GM12878 (cell line): ENCODE results near the gene TRIP6. TPM values are rescaled to one million over a fixed set of nuclear protein-coding genes. Genes with fewer than 3 reads are reported as not detected.

Source experiments
- ATAC-seq: fragments of 200-7000 bp; cut with Tn5 transposase; 3 replicates; pipeline ENCODE4 v1.9.1; 2020; ENCODE audit warnings: mild to moderate bottlenecking, moderate library complexity
- BruUV-seq: library from RNA; stranded (reverse); fragments of 400-500 nt; replicated peaks from 2 replicates; lab custom pipeline; 2021; lab: Mats Ljungman, UMichigan
- CTCF ChIA-PET: fragments of 300-600 bp; sonication (Branson Sonifier 250); formaldehyde crosslinking; extraction: SDS; loops from one replicate; lab custom pipeline; 2021; ENCODE audit warnings: inconsistent platforms; lab: Yijun Ruan, JAX
- POLR2A ChIA-PET: fragments of 350-600 bp; formaldehyde crosslinking; extraction: SDS; loops from one replicate; lab custom pipeline; 2021; ENCODE audit warnings: inconsistent platforms; lab: Charles Lee
- RAD21 ChIA-PET: fragments of 300-600 bp; sonication (Branson Sonifier 250); formaldehyde crosslinking; loops from one replicate; lab custom pipeline; 2023; ENCODE audit warnings: antibody characterized with exemption; ENCODE audit not compliant: unreplicated experiment; lab: Charles Lee
- SMC1A ChIA-PET: fragments of 300-600 bp; sonication (Branson Sonifier 250); formaldehyde crosslinking; loops from one replicate; lab custom pipeline; 2023; ENCODE audit not compliant: unreplicated experiment, uncharacterized antibody; lab: Charles Lee
- DNase-seq: peaks from one replicate; pipeline ENCODE4 v3.0.0-alpha.2; 2011; ENCODE audit warnings: low read depth, low spot score
- FAIRE-seq: peaks from 3 replicates; lab custom pipeline; 2011; peaks lifted over from hg19 to GRCh38; lab: Jason Lieb, UNC
- H2AFZ ChIP-seq: 2 replicates; pipeline ENCODE4 v1.6.0; 2011; ENCODE audit warnings: low read depth, low read length, control low read depth; ENCODE audit not compliant: control insufficient read depth
- H3K27ac ChIP-seq: 2 replicates; pipeline ENCODE4 v1.5.1; 2011; ENCODE audit warnings: control low read depth; ENCODE audit not compliant: control insufficient read depth, insufficient read depth
- H3K27me3 ChIP-seq, 2 experiments: replicated peaks in 1 of 2; 2 replicates each; pipeline versions ENCODE4 v1.6.0 to v1.6.1; 2011; ENCODE audit warnings: low read length in 1 of 2; ENCODE audit not compliant: control insufficient read depth in 2 of 2, insufficient read depth in 2 of 2
- H3K36me3 ChIP-seq, 2 experiments: 2 replicates each; pipeline ENCODE4 v1.5.1; 2011; ENCODE audit warnings: low read length in 1 of 2; ENCODE audit not compliant: control insufficient read depth in 2 of 2, insufficient read depth in 2 of 2
- H3K4me1 ChIP-seq: 2 replicates; pipeline ENCODE4 v1.6.1; 2011; ENCODE audit warnings: mild to moderate bottlenecking, low read length, moderate library complexity, mixed read lengths; ENCODE audit not compliant: control insufficient read depth, insufficient read depth
- H3K4me2 ChIP-seq: 2 replicates; pipeline ENCODE4 v1.6.0; 2011; ENCODE audit warnings: control low read depth; ENCODE audit not compliant: control insufficient read depth, insufficient read depth
- H3K4me3 ChIP-seq: fragments of 200-600 bp; sonication (generic); 2 replicates; pipeline ENCODE4 v1.5.1; 2016
- H3K79me2 ChIP-seq: 2 replicates; pipeline ENCODE4 v1.6.0; 2011; ENCODE audit warnings: low read length; ENCODE audit not compliant: control insufficient read depth, insufficient read depth
- H3K9ac ChIP-seq: 2 replicates; pipeline ENCODE4 v1.8.0; 2011; ENCODE audit warnings: low read length, control low read depth, mixed read lengths; ENCODE audit not compliant: control insufficient read depth, insufficient read depth
- H3K9me3 ChIP-seq: replicated peaks from 3 replicates; pipeline ENCODE4 v1.5.1; 2011; ENCODE audit warnings: mild to moderate bottlenecking, low read length; ENCODE audit not compliant: control insufficient read depth, insufficient read depth
- H4K20me1 ChIP-seq: 2 replicates; pipeline ENCODE4 v1.6.0; 2011; ENCODE audit not compliant: control insufficient read depth, insufficient read depth
- ASH2L ChIP-seq: fragments of 300-600, 200-600 bp; sonication (generic); IDR thresholded peaks from 2 replicates; pipeline ENCODE4 v1.6.1; 2017; ENCODE audit warnings: low read depth, mild to moderate bottlenecking, borderline replicate concordance
- BHLHE40 ChIP-seq, 2 experiments: fragments of 450-650 bp in 1 of 2; IDR thresholded peaks; 2 replicates each; pipeline ENCODE4 v1.6.1; 2011 to 2017; ENCODE audit warnings: low read depth in 2 of 2, borderline replicate concordance in 1 of 2, improper control_type of control experiment in 1 of 2, low read length in 1 of 2, mild to moderate bottlenecking in 1 of 2
- CBX5 ChIP-seq: sonication (generic); IDR thresholded peaks from 2 replicates; pipeline ENCODE4 v1.6.1; 2016; ENCODE audit warnings: low read depth, moderate library complexity, mild to moderate bottlenecking, inconsistent platforms
- FOS ChIP-seq: IDR thresholded peaks from 3 replicates; pipeline ENCODE4 v1.6.1; 2011; ENCODE audit warnings: borderline replicate concordance; ENCODE audit not compliant: insufficient read length; ENCODE audit errors: extremely low read depth
- MXI1 ChIP-seq: fragments of 150-350 bp; IDR thresholded peaks from 2 replicates; pipeline ENCODE4 v1.6.1; 2011; ENCODE audit warnings: low read depth, mild to moderate bottlenecking, inconsistent platforms, low read length, improper control_type of control experiment
- NFYA ChIP-seq: IDR thresholded peaks from 2 replicates; pipeline ENCODE4 v1.6.1; 2011; ENCODE audit warnings: low read depth, mild to moderate bottlenecking, low read length, improper control_type of control experiment, borderline replicate concordance
- NFYB ChIP-seq: IDR thresholded peaks from 2 replicates; pipeline ENCODE4 v1.6.1; 2011; ENCODE audit warnings: low read depth, mild to moderate bottlenecking, low read length, improper control_type of control experiment, moderate library complexity; ENCODE audit not compliant: insufficient read depth
- RELA ChIP-seq: fragments of 450-650 bp; IDR thresholded peaks from 2 replicates; pipeline ENCODE4 v1.8.0; 2014; ENCODE audit warnings: borderline replicate concordance; ENCODE audit not compliant: partially characterized antibody
- SMAD1 ChIP-seq: fragments of 450-650 bp; IDR thresholded peaks from 2 replicates; pipeline ENCODE4 v1.6.1; 2018; ENCODE audit warnings: mild to moderate bottlenecking, low read depth; ENCODE audit not compliant: partially characterized antibody
- SMARCA5 ChIP-seq: fragments of 450-650 bp; IDR thresholded peaks from 2 replicates; pipeline ENCODE4 v1.6.1; 2017; ENCODE audit warnings: mild to moderate bottlenecking
- TARDBP ChIP-seq: IDR thresholded peaks from 2 replicates; pipeline ENCODE4 v1.6.1; 2016; ENCODE audit warnings: borderline replicate concordance
- TCF3 ChIP-seq: IDR thresholded peaks from 2 replicates; pipeline ENCODE4 v1.6.1; 2012; ENCODE audit warnings: low read depth, mild to moderate bottlenecking, low read length, borderline replicate concordance; ENCODE audit not compliant: insufficient read depth
- YBX1 ChIP-seq: fragments of 450-650 bp; IDR thresholded peaks from 2 replicates; pipeline ENCODE4 v1.6.1; 2016; ENCODE audit warnings: antibody characterized with exemption
- WGBS: methylation state at CpG from one replicate; pipeline ENCODE4 v1.1.6; 2016; ENCODE audit warnings: low lambda C conversion rate; ENCODE audit not compliant: insufficient replicate concordance, insufficient coverage; ENCODE audit errors: missing lambda C conversion rate; 5-methylcytosine and 5-hydroxymethylcytosine counted together
- in situ Hi-C: fragments of 300-500 bp; cut with MboI; formaldehyde crosslinking; loops from 9 replicates; pipeline ENCODE4 v1.14.3; 2018; ENCODE audit warnings: mixed read lengths
- intact Hi-C: fragments of 100-400 bp; cut with micrococcal nuclease; formaldehyde crosslinking; loops from one replicate; pipeline ENCODE4 v1.14.2; 2022; ENCODE audit not compliant: unreplicated experiment
- polyA plus RNA-seq, 11 experiments: library from polyadenylated mRNA; depleted of rRNA in 4 of 11; unstranded in 6 of 11; stranded (reverse) in 5 of 11; fragments of >200 nt; fragmentation: Nextera tagmentation in 4 of 11; fragmentation: Illumina TruSeq in 1 of 11; extraction: Ambion mirVana in 4 of 11; extraction: Trizol in 1 of 11; gene quantifications; 1 replicate in 1 of 11; 2 replicates in 10 of 11; pipeline versions ENCODE4 v1.2.1 to v1.2.3, GENCODE V29; 2011 to 2016; ENCODE audit warnings: inconsistent platforms in 2 of 11, missing spikeins in 2 of 11, low read depth in 1 of 11
- total RNA-seq, 4 experiments: library from RNA; depleted of rRNA in 3 of 4; stranded (reverse); fragments of >200 nt in 3 of 4; fragmentation: Illumina TruSeq in 1 of 4; extraction: Trizol in 1 of 4; gene quantifications; 2 replicates each; pipeline versions ENCODE4 v1.2.1 to v1.2.3, GENCODE V29; 2013 to 2021
- TF ChIP-seq, protein P1 (sequence below): fragments of 450-650 bp; IDR thresholded peaks from 2 replicates; pipeline ENCODE4 v1.6.1; 2016; ENCODE audit warnings: mild to moderate bottlenecking
- TF ChIP-seq, protein P2 (sequence below): fragments of 450-650 bp; formaldehyde crosslinking; IDR thresholded peaks from 2 replicates; pipeline ENCODE4 v1.5.0; 2022; ENCODE audit warnings: mild to moderate bottlenecking, missing genetic modification characterization

Gene TRIP6
- total and polyA plus RNA-seq, 10 of the 15 experiments (the other 5 are each of a cell fraction or from before 2014, with no cell fraction given): 2.5 to 47.4 (median 25.5) TPM

DNA sequence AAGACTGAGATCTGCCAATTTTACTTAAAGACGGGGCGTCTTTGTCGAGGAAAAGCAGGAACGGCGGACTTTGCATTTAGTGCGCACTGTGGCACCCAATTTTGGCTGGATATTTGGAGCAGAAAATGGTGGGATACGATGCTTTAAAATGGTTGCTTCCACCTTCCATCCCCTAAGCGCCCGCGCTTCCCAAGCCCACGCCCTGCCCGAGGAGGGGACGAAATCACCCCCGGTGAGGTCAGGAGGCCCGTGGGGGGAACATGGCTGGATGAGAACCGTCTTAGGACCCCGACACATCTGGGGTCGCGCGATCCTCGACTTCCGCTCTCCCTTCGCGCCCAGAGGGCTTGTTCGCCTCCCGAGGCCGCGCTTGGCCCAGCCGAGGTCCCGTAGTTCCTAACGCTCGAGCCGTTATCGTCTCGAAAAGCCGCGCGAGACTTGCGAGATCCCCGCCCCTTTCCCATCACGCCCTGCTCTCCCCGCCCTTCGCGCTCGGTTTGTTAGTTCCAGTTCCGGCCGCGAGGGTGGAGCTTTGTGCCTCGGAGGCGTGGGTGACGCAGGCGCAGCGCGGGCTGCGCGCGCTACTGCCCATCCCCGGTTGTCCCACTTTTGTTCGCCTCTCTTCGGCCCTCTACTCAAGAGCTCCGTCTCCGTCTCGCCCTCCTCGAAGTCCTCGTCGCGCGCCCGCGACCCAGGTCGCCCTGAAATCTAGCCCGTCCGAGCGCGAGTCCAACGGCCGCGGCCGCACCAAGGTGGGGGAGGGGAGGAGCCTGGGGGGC, 7.6 kb downstream of the TRIP6 start, which contains the start of gene SRRT:
Gene SRRT (plus strand): TSS at position 527 of the 779 bp plus-strand sequence. CDS start 488 bp downstream, outside the sequence.
- H3K4me3 ChIP-seq: peak within 1 kb of the TSS; percentile 99
- peak within 1 kb of the TSS; percentile 99 for H3K4me2 ChIP-seq
- peak within 1 kb of the TSS; percentile 98 for H3K27ac ChIP-seq
- ATAC-seq (peak; percentile 96), FAIRE-seq (peak; percentile 89), DNase-seq (peak; percentile 93)
- peaks cover 59% of the 10 kb centered on the region for H3K79me2 ChIP-seq
- H3K27me3 ChIP-seq: no peaks in the 10 kb centered on the region
- 12% methylated on average over 63 of the region's 79 CpGs for WGBS
- ChIA-PET CTCF (interaction anchor here (1.0 to 1.6 kb wide), 5 partner anchors 10 to 169 kb away, joined by 3 to 8 read pairs (median 4); partner anchors contain the start of genes POP7 and UFSP1), RAD21 (interaction anchor here (0.7 to 2.6 kb wide), 10 partner anchors 12 to 408 kb away, joined by 3 to 21 read pairs (median 4); partner anchors contain the start of genes POP7, SLC12A9 and UFSP1), POLR2A (interaction anchor here (0.7 to 7.0 kb wide), 14 partner anchors 13 to 1370 kb away, joined by 3 to 131 read pairs (median 4); partner anchors contain the start of genes MOSPD3, POP7, SLC12A9 and UFSP1), SMC1A (interaction anchor here (0.9 to 1.8 kb wide), 4 partner anchors 8 to 74 kb away, joined by 3 to 6 read pairs (median 4); partner anchors contain the start of genes SLC12A9, TRIP6 and UFSP1)
- BruUV-seq: TSS peak; percentile 99
- H3K9me3 ChIP-seq: no peaks in the 10 kb centered on the region; the same call in 2 of the 3 replicates
- 0 out of 2 replicates have a peak, but pooled peaks cover 3% of the 10 kb centered on the region for H4K20me1 ChIP-seq
- H3K9ac ChIP-seq: peak within 1 kb of the TSS; percentile 98
- peak within 1 kb of the TSS; percentile 75 for H2AFZ ChIP-seq
- peaks cover 6% of the 10 kb centered on the region; the same call in 1 of the 2 replicates for H3K4me1 ChIP-seq
- peaks cover 2 to 23% of the 10 kb centered on the region in 2 experiments; a peak in 3 of 4 replicates for H3K36me3 ChIP-seq
- in situ Hi-C loops: no loop called here
- intact Hi-C loops: loop anchor here (1.0 kb wide), 1 partner anchor 15 kb away; the partner anchor contains the start of gene UFSP1
- TF ChIP-seq TARDBP (peak; percentile 14; the same call in 1 of the 2 replicates), MXI1 (no peak; the same call in 1 of the 2 replicates), NFYB (no peak), SMAD1 (peak; percentile 31), BHLHE40 (IDR thresholded peaks at IDR 0.05; ENCODE audit: borderline replicate concordance in 1 of 2, low read depth in 2 of 2, low read length in 1 of 2) (peak in 1 of 2 experiments; percentile 51; a peak in 1 of 4 replicates), FOS (no peak), SMARCA5 (no peak), CBX5 (no peak), YBX1 (no peak), ASH2L (no peak), RELA (peak; percentile 61), NFYA (no peak), TCF3 (peak; percentile 23; the same call in 1 of the 2 replicates)
- TF ChIP-seq, protein P1, sequence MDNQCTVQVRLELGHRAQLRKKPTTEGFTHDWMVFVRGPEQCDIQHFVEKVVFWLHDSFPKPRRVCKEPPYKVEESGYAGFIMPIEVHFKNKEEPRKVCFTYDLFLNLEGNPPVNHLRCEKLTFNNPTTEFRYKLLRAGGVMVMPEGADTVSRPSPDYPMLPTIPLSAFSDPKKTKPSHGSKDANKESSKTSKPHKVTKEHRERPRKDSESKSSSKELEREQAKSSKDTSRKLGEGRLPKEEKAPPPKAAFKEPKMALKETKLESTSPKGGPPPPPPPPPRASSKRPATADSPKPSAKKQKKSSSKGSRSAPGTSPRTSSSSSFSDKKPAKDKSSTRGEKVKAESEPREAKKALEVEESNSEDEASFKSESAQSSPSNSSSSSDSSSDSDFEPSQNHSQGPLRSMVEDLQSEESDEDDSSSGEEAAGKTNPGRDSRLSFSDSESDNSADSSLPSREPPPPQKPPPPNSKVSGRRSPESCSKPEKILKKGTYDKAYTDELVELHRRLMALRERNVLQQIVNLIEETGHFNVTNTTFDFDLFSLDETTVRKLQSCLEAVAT: peak; percentile 82
- TF ChIP-seq, protein P2, sequence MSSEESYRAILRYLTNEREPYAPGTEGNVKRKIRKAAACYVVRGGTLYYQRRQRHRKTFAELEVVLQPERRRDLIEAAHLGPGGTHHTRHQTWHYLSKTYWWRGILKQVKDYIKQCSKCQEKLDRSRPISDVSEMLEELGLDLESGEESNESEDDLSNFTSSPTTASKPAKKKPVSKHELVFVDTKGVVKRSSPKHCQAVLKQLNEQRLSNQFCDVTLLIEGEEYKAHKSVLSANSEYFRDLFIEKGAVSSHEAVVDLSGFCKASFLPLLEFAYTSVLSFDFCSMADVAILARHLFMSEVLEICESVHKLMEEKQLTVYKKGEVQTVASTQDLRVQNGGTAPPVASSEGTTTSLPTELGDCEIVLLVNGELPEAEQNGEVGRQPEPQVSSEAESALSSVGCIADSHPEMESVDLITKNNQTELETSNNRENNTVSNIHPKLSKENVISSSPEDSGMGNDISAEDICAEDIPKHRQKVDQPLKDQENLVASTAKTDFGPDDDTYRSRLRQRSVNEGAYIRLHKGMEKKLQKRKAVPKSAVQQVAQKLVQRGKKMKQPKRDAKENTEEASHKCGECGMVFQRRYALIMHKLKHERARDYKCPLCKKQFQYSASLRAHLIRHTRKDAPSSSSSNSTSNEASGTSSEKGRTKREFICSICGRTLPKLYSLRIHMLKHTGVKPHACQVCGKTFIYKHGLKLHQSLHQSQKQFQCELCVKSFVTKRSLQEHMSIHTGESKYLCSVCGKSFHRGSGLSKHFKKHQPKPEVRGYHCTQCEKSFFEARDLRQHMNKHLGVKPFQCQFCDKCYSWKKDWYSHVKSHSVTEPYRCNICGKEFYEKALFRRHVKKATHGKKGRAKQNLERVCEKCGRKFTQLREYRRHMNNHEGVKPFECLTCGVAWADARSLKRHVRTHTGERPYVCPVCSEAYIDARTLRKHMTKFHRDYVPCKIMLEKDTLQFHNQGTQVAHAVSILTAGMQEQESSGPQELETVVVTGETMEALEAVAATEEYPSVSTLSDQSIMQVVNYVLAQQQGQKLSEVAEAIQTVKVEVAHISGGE (CRISPR knock-in tag): no peak
